Measurements from ENCODE around the gene CHMP6.

Gene CHMP6

DNA sequence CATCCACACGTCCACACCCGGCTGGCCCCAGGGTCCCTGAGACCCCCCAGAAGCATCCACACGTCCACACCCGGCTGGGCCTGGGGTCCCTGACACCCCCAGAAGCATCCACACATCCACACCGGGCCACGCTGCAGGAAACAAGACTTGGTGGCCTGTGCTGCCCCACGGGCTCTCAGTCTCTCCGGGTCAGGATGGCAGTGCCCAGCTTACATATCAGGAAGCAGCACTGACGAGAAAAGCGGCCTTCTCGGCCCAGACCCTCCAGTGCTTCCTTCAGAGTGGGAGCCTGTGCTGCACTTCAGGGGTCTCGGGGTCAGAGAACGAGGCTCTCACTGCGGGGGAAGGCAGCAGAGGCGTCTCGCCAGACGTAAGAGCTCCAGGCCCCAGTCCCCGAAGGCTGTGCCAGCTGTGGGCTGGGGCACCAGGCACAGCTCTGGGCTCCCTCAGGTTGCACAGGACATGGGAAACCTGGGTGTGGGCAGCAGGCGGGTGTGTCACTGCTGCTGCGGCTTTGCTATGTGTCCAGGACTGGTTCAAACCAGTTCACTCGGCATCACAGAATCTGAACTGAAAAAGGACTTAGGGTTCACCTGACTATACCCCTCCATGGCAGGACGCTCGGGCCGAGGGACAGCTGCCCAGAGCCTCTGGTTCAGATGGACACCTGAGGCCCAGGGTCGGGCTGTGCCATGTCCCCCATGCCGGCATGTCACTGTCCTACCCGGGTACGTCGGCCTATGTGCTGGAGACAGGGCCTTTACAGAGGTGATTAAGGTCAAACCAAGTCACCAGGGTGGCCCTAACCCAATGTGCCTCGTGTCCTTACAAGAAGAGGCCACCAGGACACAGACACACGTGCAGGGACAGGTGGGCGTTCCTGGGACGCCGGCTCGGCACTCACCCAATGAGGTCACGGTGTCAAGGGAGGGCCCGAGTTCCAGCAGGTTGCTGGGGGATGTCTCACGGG, 40.2 kb upstream of the CHMP6 start:
- TF ChIP-seq, protein P1, sequence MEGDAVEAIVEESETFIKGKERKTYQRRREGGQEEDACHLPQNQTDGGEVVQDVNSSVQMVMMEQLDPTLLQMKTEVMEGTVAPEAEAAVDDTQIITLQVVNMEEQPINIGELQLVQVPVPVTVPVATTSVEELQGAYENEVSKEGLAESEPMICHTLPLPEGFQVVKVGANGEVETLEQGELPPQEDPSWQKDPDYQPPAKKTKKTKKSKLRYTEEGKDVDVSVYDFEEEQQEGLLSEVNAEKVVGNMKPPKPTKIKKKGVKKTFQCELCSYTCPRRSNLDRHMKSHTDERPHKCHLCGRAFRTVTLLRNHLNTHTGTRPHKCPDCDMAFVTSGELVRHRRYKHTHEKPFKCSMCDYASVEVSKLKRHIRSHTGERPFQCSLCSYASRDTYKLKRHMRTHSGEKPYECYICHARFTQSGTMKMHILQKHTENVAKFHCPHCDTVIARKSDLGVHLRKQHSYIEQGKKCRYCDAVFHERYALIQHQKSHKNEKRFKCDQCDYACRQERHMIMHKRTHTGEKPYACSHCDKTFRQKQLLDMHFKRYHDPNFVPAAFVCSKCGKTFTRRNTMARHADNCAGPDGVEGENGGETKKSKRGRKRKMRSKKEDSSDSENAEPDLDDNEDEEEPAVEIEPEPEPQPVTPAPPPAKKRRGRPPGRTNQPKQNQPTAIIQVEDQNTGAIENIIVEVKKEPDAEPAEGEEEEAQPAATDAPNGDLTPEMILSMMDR (IDR thresholded peaks at IDR 0.05; ENCODE audit: low read depth, low read length), result no peak
- no peak overlapping the region for H3K4me3 ChIP-seq (ENCODE audit: low read depth, low read length)

DNA sequence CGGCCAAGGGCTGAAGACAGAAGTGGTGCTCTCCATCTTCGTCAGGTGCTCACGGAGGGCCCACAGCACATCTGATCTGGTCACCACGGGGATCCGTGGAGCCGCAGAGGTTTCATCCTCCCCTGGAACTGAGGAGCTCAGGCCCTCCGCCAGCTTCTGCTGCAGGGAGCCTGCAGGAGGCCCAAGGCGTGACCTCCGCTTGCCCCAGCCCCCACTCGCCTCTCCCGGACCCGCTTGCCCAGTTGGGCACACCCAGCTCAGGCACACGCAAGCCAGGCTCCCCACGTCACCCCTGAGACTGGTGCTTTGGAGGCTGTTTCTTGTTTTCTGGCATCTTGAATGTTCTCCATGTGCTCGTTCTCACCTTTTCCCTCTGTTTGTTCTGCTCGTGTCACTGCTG, 39.4 kb upstream of the CHMP6 start:
- no peak overlapping the region for H3K4me3 ChIP-seq (ENCODE audit: low read depth, low read length)
- TF ChIP-seq, protein P1 (IDR thresholded peaks at IDR 0.05; ENCODE audit: low read depth, low read length), result no peak

DNA sequence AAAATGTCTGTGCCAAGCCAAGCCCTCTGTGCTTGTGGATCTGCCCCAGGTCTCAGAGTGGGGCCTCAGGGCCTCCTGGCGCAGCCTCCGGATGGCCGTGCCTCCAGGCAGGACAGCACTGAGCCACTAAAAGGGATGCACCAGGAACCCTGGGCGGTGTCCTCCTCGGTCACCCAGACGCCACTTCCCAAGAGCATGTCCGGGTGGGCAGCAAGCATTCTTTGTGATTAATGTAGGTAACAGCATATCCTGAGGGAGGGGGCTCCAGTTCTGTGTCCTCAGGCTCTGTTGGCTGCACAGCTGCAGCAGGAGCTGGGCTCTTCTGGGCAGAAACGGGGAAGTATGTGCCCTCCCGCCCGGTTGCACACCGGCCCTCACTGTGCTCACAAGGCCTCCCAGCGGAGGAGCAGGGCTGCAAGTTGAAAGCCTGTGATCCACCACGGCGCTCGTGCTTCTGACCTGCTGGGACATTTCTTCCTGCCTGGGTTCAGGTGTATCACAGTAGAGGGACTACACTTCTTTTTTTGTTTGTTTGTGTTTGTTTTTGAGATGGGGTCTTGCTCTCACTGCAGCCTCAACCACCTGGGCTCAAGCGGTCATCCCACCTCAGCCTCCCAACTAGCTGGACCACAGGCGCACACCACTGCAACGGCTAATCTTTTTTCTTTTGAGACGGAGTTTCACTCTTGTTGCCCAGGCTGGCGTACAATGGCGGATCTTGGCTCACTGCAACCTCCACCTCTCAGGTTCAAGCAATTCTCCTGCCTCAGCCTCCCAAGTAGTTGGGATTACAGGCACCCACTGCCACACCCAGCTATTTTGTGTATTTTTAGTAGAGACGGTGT, 37.9 kb upstream of the CHMP6 start:
- H3K4me3 ChIP-seq (ENCODE audit: low read depth, low read length), result no peak overlapping the region
- TF ChIP-seq, protein P1 (IDR thresholded peaks at IDR 0.05; ENCODE audit: low read depth, low read length), result no peak

DNA sequence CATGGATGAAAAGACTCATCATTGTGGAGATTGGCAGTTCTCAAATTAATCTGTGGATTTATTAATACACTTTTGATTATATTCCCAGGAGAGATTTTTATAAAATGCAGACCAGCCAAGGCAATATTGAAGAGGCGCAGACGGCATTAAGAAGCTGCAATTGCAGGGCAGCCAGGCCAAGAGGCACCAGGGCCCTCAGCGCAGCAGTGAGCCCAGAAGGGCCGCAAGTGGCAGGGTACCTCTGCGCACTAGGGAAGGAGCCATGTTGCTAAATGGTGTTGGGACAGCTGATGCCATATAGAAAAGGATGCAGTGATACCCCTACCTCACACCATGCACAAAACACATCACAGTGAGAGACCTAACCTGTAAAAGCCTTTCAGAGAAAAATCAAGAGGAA, 36.6 kb upstream of the CHMP6 start:
- no peak overlapping the region for H3K4me3 ChIP-seq (ENCODE audit: low read depth, low read length)
- TF ChIP-seq, protein P1 (IDR thresholded peaks at IDR 0.05; ENCODE audit: low read depth, low read length), result no peak

DNA sequence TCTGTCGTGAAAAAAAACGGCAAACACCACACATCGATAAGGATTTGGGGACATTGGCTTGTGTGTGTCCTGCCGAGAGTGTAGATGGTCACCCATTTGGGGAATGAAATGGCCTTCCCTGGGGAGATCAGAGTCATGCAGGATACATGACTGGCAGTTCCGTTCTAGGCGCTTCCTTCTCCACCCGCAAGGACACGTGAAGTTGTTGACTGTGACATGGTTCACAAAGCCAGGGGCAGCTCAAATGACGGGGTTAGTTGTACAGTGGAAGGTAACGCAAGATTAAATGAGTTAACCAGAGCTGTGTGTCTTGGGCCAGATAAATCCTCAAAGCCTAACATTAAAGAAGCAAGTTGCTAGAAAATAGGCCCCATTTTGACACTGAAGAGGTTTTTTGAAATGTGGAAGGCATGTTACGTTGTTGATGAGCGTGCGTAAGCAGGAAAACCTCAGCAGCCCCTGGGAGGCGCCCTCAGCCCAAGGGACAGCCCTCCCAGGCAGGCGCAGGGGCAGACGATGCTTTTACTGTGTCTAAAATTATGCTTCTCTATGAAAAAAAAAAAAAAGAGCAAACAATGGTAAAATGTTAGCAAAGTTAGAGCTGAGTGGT, 35.9 kb upstream of the CHMP6 start:
- TF ChIP-seq, protein P1 (IDR thresholded peaks at IDR 0.05; ENCODE audit: low read depth, low read length), result no peak
- no peak overlapping the region for H3K4me3 ChIP-seq (ENCODE audit: low read depth, low read length)

DNA sequence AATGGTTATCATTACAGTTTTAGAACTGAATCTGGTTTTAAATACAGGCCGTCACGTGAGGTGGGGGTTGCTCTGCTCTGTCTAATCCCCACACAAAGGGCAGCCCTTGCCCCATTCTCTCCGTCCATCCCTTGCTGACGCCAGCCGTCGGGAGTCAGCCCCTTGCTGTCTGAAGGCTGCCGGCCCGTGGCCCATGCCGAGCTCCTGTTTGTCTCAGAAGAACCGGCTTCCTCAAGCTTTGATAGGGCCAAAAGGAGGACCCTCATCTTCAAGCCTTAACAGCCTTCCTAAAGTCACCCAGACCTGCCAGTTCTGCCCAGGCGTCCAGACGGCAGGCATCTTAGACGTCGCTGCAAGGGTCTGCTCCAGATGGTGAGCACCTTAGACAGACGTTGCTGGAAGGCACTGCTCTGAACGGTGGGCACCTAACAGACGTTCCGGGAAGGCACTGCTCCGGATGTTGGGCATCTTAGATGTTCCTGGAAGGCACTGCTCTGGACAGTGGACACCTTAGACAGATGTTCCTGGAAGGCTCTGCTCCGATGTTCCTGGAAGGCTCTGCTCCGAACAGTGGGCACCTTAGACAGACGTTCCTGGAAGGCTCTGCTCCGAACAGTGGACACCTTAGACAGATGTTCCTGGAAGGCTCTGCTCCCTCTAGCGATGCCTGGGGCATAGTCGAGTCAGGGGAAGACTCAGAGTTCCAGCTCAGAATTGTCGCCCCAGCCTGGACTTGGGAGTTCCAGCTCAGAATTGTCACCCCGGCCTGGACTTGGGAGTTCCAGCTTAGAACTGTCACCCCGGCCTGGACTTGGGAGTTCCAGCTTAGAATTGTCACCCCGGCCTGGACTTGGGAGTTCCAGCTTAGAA, 35.1 kb upstream of the CHMP6 start:
- TF ChIP-seq, protein P1 (IDR thresholded peaks at IDR 0.05; ENCODE audit: low read depth, low read length), result no peak
- H3K4me3 ChIP-seq (ENCODE audit: low read depth, low read length), result no peak overlapping the region
